Measurements from ENCODE around the gene SDHA.

SDHA gene

GRCh38 chr5:217494-218456, at the start of gene SDHA, which contains the start of gene CCDC127:
SDHA (plus strand) TSS chr5:218320; CDS start chr5:218356, 36 bp downstream.
CCDC127 (minus strand) TSS chr5:218153; CDS start chr5:216849, 1,304 bp downstream.
- peak; percentile 29; the same call in 1 of the 2 replicates for TF ChIP-seq CTCF (IDR thresholded peaks at IDR 0.05; ENCODE audit: control insufficient read depth, extremely low read depth, insufficient read depth)
- peak; percentile 47 for DNase-seq (ENCODE audit: low read depth)
- peak within 1 kb of the TSS; percentile 97 for H3K4me3 ChIP-seq (ENCODE audit: low read depth, low read length)

- TF ChIP-seq CTCF (IDR thresholded peaks at IDR 0.05; ENCODE audit: control insufficient read depth, extremely low read depth, insufficient read depth), result no peak
- DNase-seq (ENCODE audit: low read depth), result no peak
- H3K4me3 ChIP-seq (ENCODE audit: low read depth, low read length), result no peak overlapping the region
Observed at GRCh38 chr5:169071-169727, 48.9 kb upstream of the SDHA start.

GRCh38 chr5:169728-170094, 48.4 kb upstream of the SDHA start:
- no peak for TF ChIP-seq CTCF (IDR thresholded peaks at IDR 0.05; ENCODE audit: control insufficient read depth, extremely low read depth, insufficient read depth)
- no peak for DNase-seq (ENCODE audit: low read depth)
- no peak overlapping the region for H3K4me3 ChIP-seq (ENCODE audit: low read depth, low read length)

GRCh38 chr5:170971-171800, 46.9 kb upstream of the SDHA start:
- no peak for TF ChIP-seq CTCF (IDR thresholded peaks at IDR 0.05; ENCODE audit: control insufficient read depth, extremely low read depth, insufficient read depth)
- no peak overlapping the region for H3K4me3 ChIP-seq (ENCODE audit: low read depth, low read length)
- DNase-seq (ENCODE audit: low read depth), result no peak

GRCh38 chr5:171801-172331, 46.3 kb upstream of the SDHA start:
- TF ChIP-seq CTCF (IDR thresholded peaks at IDR 0.05; ENCODE audit: control insufficient read depth, extremely low read depth, insufficient read depth), result no peak
- no peak for DNase-seq (ENCODE audit: low read depth)
- H3K4me3 ChIP-seq (ENCODE audit: low read depth, low read length), result no peak overlapping the region

- DNase-seq (ENCODE audit: low read depth), result no peak
- no peak overlapping the region for H3K4me3 ChIP-seq (ENCODE audit: low read depth, low read length)
- TF ChIP-seq CTCF (IDR thresholded peaks at IDR 0.05; ENCODE audit: control insufficient read depth, extremely low read depth, insufficient read depth), result no peak
Observed at GRCh38 chr5:172421-172820, 45.7 kb upstream of the SDHA start.

Data from LNCaP clone FGC (cell line).